A549 treated with RU486 at 1 μM for 4 hours (cell line): Measurements from ENCODE around the gene OR2T3. TPM values are rescaled to one million over a fixed set of nuclear protein-coding genes. Genes with fewer than 3 reads are reported as not detected.

Experiments used
- total RNA-seq: library from RNA; stranded (reverse); fragments of 200-300 nt; extraction: Qiagen RNA extraction; gene quantifications from 5 replicates; pipeline ENCODE4 v1.2.3, GENCODE V29; 2022; ENCODE audit warnings: low read depth

The OR2T3 gene, protein sequence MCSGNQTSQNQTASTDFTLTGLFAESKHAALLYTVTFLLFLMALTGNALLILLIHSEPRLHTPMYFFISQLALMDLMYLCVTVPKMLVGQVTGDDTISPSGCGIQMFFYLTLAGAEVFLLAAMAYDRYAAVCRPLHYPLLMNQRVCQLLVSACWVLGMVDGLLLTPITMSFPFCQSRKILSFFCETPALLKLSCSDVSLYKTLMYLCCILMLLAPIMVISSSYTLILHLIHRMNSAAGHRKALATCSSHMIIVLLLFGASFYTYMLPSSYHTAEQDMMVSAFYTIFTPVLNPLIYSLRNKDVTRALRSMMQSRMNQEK
- not detected in 5 replicates for total RNA-seq

DNA sequence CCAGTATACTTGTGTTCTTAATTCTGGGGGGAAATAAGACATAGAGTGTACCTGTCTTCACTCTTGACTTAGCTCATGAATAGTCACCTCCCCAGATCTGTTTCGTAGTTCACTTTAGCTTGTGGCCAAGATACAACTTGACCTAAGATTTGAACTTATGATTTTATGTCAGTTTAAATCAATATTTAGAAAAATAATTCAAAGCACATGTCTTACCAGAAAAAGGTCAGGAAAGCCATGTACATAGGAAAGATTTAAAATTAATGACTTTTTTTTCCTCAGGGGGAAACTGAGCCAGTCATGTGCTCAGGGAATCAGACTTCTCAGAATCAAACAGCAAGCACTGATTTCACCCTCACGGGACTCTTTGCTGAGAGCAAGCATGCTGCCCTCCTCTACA, at the start of gene OR2T3:
OR2T3 (plus strand) TSS at position 301 of the 400 bp plus-strand sequence; CDS start at position 301, 0 bp downstream.

DNA sequence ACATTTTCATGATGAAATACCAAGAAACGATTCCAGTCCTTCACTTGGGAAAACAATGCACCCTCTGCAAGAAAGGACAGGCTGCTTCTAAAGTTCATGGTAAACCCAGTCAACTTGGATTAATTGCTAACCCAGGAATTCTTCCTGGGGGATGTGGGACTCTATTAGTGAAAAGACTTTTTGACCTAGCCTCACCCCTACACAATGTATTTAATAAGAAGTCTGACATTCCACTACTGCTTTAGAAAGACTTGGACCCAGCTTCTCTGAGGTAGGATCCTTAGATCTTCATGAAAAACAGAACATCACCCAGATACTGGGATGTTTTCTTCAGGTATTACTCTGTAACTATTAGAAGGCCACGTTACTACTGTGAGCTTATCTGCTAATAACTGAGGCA, 27.8 kb upstream of the OR2T3 start, which contains the start of gene OR2T2:
OR2T2 (plus strand) TSS at position 239 of the 400 bp plus-strand sequence. CDS start 7,161 bp downstream, outside the sequence.

DNA sequence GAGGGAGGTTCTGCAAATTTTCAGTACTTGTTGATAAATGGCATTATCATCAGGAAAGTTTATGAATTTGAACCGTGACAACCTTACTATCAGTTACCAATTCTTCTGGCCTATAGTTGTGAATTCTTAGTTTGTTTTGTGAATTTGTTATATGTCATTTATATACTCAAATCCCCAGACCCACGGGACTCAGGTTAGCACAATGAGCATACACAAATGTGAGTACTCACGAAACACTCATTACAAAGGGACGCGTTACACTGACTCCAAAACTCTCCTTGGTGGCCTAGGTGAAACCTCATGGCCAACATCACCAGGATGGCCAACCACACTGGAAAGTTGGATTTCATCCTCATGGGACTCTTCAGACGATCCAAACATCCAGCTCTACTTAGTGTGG, 15.1 kb downstream of the OR2T3 start, which contains the start of gene OR2T5:
OR2T5 (plus strand) TSS at position 301 of the 400 bp plus-strand sequence; CDS start at position 301, 0 bp downstream.

DNA sequence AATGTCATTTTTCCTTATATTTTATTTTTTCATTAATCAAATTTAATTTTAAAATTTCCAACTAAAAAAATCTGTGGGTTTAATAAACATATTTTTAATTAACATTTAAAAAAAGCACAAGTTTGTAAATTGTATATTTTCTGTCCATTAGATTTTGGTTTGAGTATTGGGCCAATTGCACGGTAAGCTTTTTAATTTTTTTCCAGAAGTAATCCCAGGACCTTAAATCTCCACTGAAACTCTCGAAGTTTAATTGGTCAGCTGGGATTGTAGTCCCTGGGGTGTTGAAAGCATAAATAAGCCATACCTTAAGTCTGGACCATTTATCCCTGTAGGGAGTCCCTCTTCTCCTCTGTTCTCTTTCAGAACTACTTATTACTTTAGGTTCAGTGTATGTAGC, 34.6 kb downstream of the OR2T3 start, which contains the start of gene OR2G6:
OR2G6 (plus strand) TSS at position 301 of the 400 bp plus-strand sequence. CDS start 13,574 bp downstream, outside the sequence.

Other genes starting within 250 kb of the OR2T3 start
- not detected in 5 replicates for gene OR2M4, start 241.9 kb upstream of the OR2T3 start, total RNA-seq
- gene OR2T33, start 195.4 kb upstream of the OR2T3 start, total RNA-seq = not detected in 5 replicates
- gene OR2T12, start 169.9 kb upstream of the OR2T3 start, total RNA-seq = not detected in 5 replicates
- gene OR2M7, start 148.8 kb upstream of the OR2T3 start, total RNA-seq = not detected in 5 replicates
- gene OR14C36, start 124.6 kb upstream of the OR2T3 start, total RNA-seq = not detected in 5 replicates
- not detected in 5 replicates for gene OR2T4, start 111.7 kb upstream of the OR2T3 start, total RNA-seq
- not detected in 5 replicates for gene OR2T6, start 97.6 kb upstream of the OR2T3 start, total RNA-seq
- not detected in 5 replicates for gene OR2T1, start 70.3 kb upstream of the OR2T3 start, total RNA-seq
- not detected in 5 replicates for gene OR2T2, start 27.7 kb upstream of the OR2T3 start, total RNA-seq
- gene OR2T5, start 15.2 kb downstream of the OR2T3 start, total RNA-seq = not detected in 5 replicates
- gene OR2G6, start 34.7 kb downstream of the OR2T3 start, total RNA-seq = not detected in 5 replicates
- gene OR2T29, start 89.4 kb downstream of the OR2T3 start, total RNA-seq = not detected in 5 replicates
- not detected in 5 replicates for gene OR2T34, start 101.4 kb downstream of the OR2T3 start, total RNA-seq
- gene OR2T10, start 124.3 kb downstream of the OR2T3 start, total RNA-seq = not detected in 5 replicates
- gene OR2T11, start 161.7 kb downstream of the OR2T3 start, total RNA-seq = not detected in 5 replicates
- not detected in 5 replicates for gene OR2T35, start 171.9 kb downstream of the OR2T3 start, total RNA-seq
- not detected in 5 replicates for gene OR2T27, start 182.2 kb downstream of the OR2T3 start, total RNA-seq
- gene OR14I1, start 229.4 kb downstream of the OR2T3 start, total RNA-seq = not detected in 5 replicates